Measurements from ENCODE around the gene LY86. TPM values are rescaled to one million over a fixed set of nuclear protein-coding genes. Genes with fewer than 3 reads are reported as not detected.

LY86 gene
- total and polyA plus RNA-seq, 2 donors (not counting 1 experiment from before 2014, with no cell fraction given): 68.7 to 90.2 TPM

DNA sequence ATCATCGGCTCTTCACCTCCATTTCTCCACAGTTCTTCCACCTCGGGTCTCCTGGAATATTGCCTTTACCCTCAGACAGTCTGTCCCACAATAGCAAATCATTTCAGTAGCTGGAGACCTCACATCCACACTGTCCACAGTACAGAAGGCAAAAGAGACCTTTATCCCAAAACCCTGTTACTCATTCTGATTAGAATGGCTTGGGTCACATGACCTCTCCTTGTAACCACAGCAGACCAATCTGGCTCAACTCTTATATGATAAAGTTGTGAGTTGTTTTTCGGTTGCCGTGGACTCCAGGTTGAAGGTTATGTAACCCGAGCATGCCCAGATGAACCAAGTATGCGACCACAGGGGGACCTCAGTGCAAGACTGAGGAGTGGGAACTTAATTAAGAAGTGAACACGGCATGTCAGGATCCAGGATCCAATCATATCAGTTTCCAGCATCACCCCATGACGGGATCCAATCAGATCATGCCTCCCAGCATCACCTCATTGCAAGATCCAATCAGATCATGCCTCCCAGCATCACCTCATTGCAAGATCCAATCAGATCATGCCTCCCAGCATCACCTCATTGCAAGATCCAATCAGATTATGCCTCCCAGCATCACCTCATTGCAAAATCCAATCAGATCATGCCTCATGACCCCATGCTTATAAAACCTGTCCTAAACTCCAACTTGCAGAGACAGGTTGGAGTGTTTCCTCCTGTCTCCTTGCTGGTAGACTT lies 68.7 kb downstream of the LY86 start:
- H2AFZ ChIP-seq (ENCODE audit: insufficient read depth, low read depth, low read length, poor library complexity, severe bottlenecking): no peak overlapping the region

DNA sequence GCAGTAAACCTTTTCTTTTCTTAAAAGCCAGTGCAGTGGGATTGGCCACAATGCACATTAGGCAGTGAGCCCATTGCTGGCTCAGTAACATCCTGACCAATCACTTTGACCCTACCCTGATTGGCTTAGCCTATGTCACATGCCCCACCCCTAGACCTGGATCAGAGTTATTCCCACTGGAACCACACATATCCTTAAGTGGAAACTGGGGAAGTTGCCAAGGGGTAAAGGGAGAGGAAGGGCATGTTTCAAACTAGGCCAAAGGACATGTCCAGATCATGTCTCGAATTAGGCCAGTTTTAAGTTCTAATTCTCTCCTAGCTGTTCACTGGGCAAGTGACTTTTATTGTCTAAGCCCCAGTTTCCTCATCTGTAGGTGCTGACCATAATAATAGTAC lies 69.3 kb downstream of the LY86 start:
- no peaks in the 10 kb centered on the region for H3K9me3 Mint-ChIP-seq (ENCODE audit: insufficient read depth)
- Histone ChIP-seq H3K4me2 (replicated peaks; ENCODE audit: low read depth, low read length, poor library complexity, severe bottlenecking) (no peak overlapping the region), H3K9me3 (ENCODE audit: control extremely low read depth in 1 of 3, control insufficient read depth in 2 of 3, insufficient read depth in 1 of 3, low read length in 2 of 3) (no peaks in the 10 kb centered on the region), H4K20me1 (ENCODE audit: control insufficient read depth, insufficient read depth, low read length, poor library complexity, severe bottlenecking) (no peaks in the 10 kb centered on the region), H3K27me3 (replicated peaks in 1 of 4; ENCODE audit: control extremely low read depth in 1 of 4, control insufficient read depth in 3 of 4, insufficient read depth in 4 of 4, low read length in 3 of 4) (no peaks in the 10 kb centered on the region), H3K4me3 (ENCODE audit: control extremely low read depth in 1 of 5, extremely low read depth in 1 of 5, insufficient read depth in 1 of 5, low read depth in 2 of 5, low read length in 4 of 5) (no peak overlapping the region), H3K79me2 (ENCODE audit: control insufficient read depth, insufficient read depth, low read length) (no peaks in the 10 kb centered on the region), H3K9ac (ENCODE audit: low read length) (no peak overlapping the region), H2AFZ (ENCODE audit: insufficient read depth, low read depth, low read length, poor library complexity, severe bottlenecking) (no peak overlapping the region), H3K4me1 (ENCODE audit: control insufficient read depth in 2 of 2, insufficient read depth in 2 of 2, low read length in 2 of 2) (peaks cover 28 to 33% of the 10 kb centered on the region in 2 donors), H3K27ac (ENCODE audit: low read length in 2 of 2) (peak overlapping the region in 1 of 2 donors; percentile 80), H3K36me3 (replicated peaks in 1 of 2; ENCODE audit: control extremely low read depth in 1 of 2, control insufficient read depth in 1 of 2, extremely low read depth in 1 of 2, insufficient read depth in 2 of 2, low read length in 1 of 2) (peaks cover 0 to 22% of the 10 kb centered on the region in 2 experiments)
- POLR2A ChIA-PET: no interaction called here
- intact Hi-C loops (cut with micrococcal nuclease): no loop called here
- WGBS (ENCODE audit: insufficient coverage): no CpG with 5 or more reads among the region's 1 CpG
- H3K27me3 Mint-ChIP-seq: no peaks in the 10 kb centered on the region
- ATAC-seq (ENCODE audit: low read depth) (no peak), DNase-seq (no peak)
- TF ChIP-seq EZH2 (IDR thresholded peaks at IDR 0.05; ENCODE audit: borderline replicate concordance, insufficient read depth, low read depth, low read length, poor library complexity, severe bottlenecking): no peak
- TF ChIP-seq, protein P1, sequence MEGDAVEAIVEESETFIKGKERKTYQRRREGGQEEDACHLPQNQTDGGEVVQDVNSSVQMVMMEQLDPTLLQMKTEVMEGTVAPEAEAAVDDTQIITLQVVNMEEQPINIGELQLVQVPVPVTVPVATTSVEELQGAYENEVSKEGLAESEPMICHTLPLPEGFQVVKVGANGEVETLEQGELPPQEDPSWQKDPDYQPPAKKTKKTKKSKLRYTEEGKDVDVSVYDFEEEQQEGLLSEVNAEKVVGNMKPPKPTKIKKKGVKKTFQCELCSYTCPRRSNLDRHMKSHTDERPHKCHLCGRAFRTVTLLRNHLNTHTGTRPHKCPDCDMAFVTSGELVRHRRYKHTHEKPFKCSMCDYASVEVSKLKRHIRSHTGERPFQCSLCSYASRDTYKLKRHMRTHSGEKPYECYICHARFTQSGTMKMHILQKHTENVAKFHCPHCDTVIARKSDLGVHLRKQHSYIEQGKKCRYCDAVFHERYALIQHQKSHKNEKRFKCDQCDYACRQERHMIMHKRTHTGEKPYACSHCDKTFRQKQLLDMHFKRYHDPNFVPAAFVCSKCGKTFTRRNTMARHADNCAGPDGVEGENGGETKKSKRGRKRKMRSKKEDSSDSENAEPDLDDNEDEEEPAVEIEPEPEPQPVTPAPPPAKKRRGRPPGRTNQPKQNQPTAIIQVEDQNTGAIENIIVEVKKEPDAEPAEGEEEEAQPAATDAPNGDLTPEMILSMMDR (IDR thresholded peaks at IDR 0.05): no peak
- CTCF ChIA-PET: interaction anchor here (1.9 kb wide), 1 partner anchor 68 kb away, joined by 5 read pairs; no protein-coding TSS in a partner anchor
- peaks cover 34% of the 10 kb centered on the region for H3K4me1 Mint-ChIP-seq
- no peak overlapping the region for H3K4me3 Mint-ChIP-seq
- peak overlapping the region; percentile 83 for H3K27ac Mint-ChIP-seq

More for the DNA sequence above, 68.7 kb downstream of the LY86 start:
- Histone ChIP-seq H3K4me1 (ENCODE audit: control insufficient read depth in 2 of 2, insufficient read depth in 2 of 2, low read length in 2 of 2) (peaks cover 28 to 33% of the 10 kb centered on the region in 2 donors), H4K20me1 (ENCODE audit: control insufficient read depth, insufficient read depth, low read length, poor library complexity, severe bottlenecking) (no peaks in the 10 kb centered on the region), H3K79me2 (ENCODE audit: control insufficient read depth, insufficient read depth, low read length) (no peaks in the 10 kb centered on the region), H3K9ac (ENCODE audit: low read length) (no peak overlapping the region), H3K27me3 (replicated peaks in 1 of 4; ENCODE audit: control extremely low read depth in 1 of 4, control insufficient read depth in 3 of 4, insufficient read depth in 4 of 4, low read length in 3 of 4) (no peaks in the 10 kb centered on the region), H3K9me3 (ENCODE audit: control extremely low read depth in 1 of 3, control insufficient read depth in 2 of 3, insufficient read depth in 1 of 3, low read length in 2 of 3) (no peaks in the 10 kb centered on the region), H3K27ac (ENCODE audit: low read length in 2 of 2) (peak overlapping the region in 1 of 2 donors; percentile 80), H3K4me2 (replicated peaks; ENCODE audit: low read depth, low read length, poor library complexity, severe bottlenecking) (no peak overlapping the region), H3K4me3 (ENCODE audit: control extremely low read depth in 1 of 5, extremely low read depth in 1 of 5, insufficient read depth in 1 of 5, low read depth in 2 of 5, low read length in 4 of 5) (no peak overlapping the region), H3K36me3 (replicated peaks in 1 of 2; ENCODE audit: control extremely low read depth in 1 of 2, control insufficient read depth in 1 of 2, extremely low read depth in 1 of 2, insufficient read depth in 2 of 2, low read length in 1 of 2) (peaks cover 0 to 28% of the 10 kb centered on the region in 2 experiments)
- DNase-seq: no peak
- no peak overlapping the region for H3K4me3 Mint-ChIP-seq
- no peak for ATAC-seq (ENCODE audit: low read depth)
- no peaks in the 10 kb centered on the region for H3K27me3 Mint-ChIP-seq
- TF ChIP-seq, protein P1 (IDR thresholded peaks at IDR 0.05): no peak
- TF ChIP-seq EZH2 (IDR thresholded peaks at IDR 0.05; ENCODE audit: borderline replicate concordance, insufficient read depth, low read depth, low read length, poor library complexity, severe bottlenecking): no peak
- peak overlapping the region; percentile 1 for H3K27ac Mint-ChIP-seq
- ChIA-PET CTCF (interaction anchor here (1.1 kb wide), 1 partner anchor 8 kb away, joined by 3 read pairs; no protein-coding TSS in a partner anchor), POLR2A (no interaction called here)
- WGBS (ENCODE audit: insufficient coverage): 93% methylated on average over 6 of the region's 8 CpGs
- H3K4me1 Mint-ChIP-seq: peaks cover 34% of the 10 kb centered on the region
- no peaks in the 10 kb centered on the region for H3K9me3 Mint-ChIP-seq (ENCODE audit: insufficient read depth)
- intact Hi-C loops (cut with micrococcal nuclease): no loop called here

Data from B cell (primary cell).